Measurements from ENCODE around the gene SERPINA5. TPM values are rescaled to one million over a fixed set of nuclear protein-coding genes. Genes with fewer than 3 reads are reported as not detected.

SERPINA5 gene
- polyA plus RNA-seq, 1 of the 3 experiments (the other 2 are of a cell fraction): 0.08 TPM

DNA sequence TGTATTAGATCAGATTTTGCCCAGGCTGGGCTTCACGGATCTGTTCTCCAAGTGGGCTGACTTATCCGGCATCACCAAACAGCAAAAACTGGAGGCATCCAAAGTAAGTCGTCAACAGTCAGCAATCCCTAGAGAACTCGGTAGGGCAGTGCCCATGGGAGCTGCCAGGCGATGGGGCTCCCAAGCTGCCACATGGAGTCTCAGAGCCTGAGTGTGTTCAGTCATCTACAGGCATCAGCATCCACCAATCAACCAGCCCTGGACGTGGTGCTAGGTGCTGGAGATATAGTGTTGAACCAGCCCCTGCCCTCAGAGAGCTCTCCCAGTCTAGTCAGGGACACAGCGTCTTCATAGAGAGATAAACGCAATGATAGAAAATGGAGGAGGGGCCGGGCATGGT, 13.0 kb upstream of the SERPINA5 start:
- H3K27me3 ChIP-seq (ENCODE audit: insufficient read depth): peaks cover 10% of the 10 kb centered on the region; the same call in 1 of the 2 replicates
- 28% methylated on average over 9 of the region's 9 CpGs for WGBS (ENCODE audit: low lambda C conversion rate)
- H3K36me3 ChIP-seq (replicated peaks in 1 of 2; ENCODE audit: control insufficient read depth in 1 of 2, insufficient read depth in 2 of 2, low read length in 1 of 2): no peaks in the 10 kb centered on the region
- no peak overlapping the region for H3K4me3 ChIP-seq (ENCODE audit: low read depth in 2 of 2, low read length in 1 of 2)
- DNase-seq: no peak
- TF ChIP-seq, protein P1, sequence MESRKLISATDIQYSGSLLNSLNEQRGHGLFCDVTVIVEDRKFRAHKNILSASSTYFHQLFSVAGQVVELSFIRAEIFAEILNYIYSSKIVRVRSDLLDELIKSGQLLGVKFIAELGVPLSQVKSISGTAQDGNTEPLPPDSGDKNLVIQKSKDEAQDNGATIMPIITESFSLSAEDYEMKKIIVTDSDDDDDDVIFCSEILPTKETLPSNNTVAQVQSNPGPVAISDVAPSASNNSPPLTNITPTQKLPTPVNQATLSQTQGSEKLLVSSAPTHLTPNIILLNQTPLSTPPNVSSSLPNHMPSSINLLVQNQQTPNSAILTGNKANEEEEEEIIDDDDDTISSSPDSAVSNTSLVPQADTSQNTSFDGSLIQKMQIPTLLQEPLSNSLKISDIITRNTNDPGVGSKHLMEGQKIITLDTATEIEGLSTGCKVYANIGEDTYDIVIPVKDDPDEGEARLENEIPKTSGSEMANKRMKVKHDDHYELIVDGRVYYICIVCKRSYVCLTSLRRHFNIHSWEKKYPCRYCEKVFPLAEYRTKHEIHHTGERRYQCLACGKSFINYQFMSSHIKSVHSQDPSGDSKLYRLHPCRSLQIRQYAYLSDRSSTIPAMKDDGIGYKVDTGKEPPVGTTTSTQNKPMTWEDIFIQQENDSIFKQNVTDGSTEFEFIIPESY (IDR thresholded peaks at IDR 0.05; ENCODE audit: borderline replicate concordance, low read depth): no peak
- TF ChIP-seq RAD21 (IDR thresholded peaks at IDR 0.05; ENCODE audit: low read length) (no peak), JUND (IDR thresholded peaks at IDR 0.05) (no peak), FOXM1 (IDR thresholded peaks at IDR 0.05; ENCODE audit: low read depth) (no peak), EP300 (IDR thresholded peaks at IDR 0.05; ENCODE audit: borderline replicate concordance in 1 of 2, low read depth in 1 of 2, low read length in 1 of 2) (no peak), TEAD4 (IDR thresholded peaks at IDR 0.05; ENCODE audit: borderline replicate concordance, insufficient read depth) (no peak), FOXJ3 (CRISPR knock-in tag; IDR thresholded peaks at IDR 0.05) (no peak), GABPA (IDR thresholded peaks at IDR 0.05; ENCODE audit: low read depth) (no peak), GATA2 (CRISPR knock-in tag; IDR thresholded peaks at IDR 0.05) (no peak), USF1 (IDR thresholded peaks at IDR 0.05; ENCODE audit: borderline replicate concordance, low read depth) (no peak), EZH2phosphoT487 (IDR thresholded peaks at IDR 0.05; ENCODE audit: borderline replicate concordance, low read depth) (no peak), NFIC (IDR thresholded peaks at IDR 0.05; ENCODE audit: borderline replicate concordance) (no peak), RFX5 (IDR thresholded peaks at IDR 0.05; ENCODE audit: low read length) (no peak), TCF12 (IDR thresholded peaks at IDR 0.05) (no peak), IRF3 (IDR thresholded peaks at IDR 0.05; ENCODE audit: low read depth, low read length) (no peak)
- TF ChIP-seq, protein P2, sequence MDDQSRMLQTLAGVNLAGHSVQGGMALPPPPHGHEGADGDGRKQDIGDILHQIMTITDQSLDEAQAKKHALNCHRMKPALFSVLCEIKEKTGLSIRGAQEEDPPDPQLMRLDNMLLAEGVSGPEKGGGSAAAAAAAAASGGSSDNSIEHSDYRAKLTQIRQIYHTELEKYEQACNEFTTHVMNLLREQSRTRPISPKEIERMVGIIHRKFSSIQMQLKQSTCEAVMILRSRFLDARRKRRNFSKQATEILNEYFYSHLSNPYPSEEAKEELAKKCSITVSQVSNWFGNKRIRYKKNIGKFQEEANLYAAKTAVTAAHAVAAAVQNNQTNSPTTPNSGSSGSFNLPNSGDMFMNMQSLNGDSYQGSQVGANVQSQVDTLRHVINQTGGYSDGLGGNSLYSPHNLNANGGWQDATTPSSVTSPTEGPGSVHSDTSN (IDR thresholded peaks at IDR 0.05): no peak
- TF ChIP-seq, protein P3, sequence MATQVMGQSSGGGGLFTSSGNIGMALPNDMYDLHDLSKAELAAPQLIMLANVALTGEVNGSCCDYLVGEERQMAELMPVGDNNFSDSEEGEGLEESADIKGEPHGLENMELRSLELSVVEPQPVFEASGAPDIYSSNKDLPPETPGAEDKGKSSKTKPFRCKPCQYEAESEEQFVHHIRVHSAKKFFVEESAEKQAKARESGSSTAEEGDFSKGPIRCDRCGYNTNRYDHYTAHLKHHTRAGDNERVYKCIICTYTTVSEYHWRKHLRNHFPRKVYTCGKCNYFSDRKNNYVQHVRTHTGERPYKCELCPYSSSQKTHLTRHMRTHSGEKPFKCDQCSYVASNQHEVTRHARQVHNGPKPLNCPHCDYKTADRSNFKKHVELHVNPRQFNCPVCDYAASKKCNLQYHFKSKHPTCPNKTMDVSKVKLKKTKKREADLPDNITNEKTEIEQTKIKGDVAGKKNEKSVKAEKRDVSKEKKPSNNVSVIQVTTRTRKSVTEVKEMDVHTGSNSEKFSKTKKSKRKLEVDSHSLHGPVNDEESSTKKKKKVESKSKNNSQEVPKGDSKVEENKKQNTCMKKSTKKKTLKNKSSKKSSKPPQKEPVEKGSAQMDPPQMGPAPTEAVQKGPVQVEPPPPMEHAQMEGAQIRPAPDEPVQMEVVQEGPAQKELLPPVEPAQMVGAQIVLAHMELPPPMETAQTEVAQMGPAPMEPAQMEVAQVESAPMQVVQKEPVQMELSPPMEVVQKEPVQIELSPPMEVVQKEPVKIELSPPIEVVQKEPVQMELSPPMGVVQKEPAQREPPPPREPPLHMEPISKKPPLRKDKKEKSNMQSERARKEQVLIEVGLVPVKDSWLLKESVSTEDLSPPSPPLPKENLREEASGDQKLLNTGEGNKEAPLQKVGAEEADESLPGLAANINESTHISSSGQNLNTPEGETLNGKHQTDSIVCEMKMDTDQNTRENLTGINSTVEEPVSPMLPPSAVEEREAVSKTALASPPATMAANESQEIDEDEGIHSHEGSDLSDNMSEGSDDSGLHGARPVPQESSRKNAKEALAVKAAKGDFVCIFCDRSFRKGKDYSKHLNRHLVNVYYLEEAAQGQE (IDR thresholded peaks at IDR 0.05; ENCODE audit: low read depth, low read length): no peak
- no peak overlapping the region for H3K9ac ChIP-seq
- CTCF ChIA-PET: interaction anchor here (1.1 to 2.2 kb wide), 2 partner anchors 18 to 19 kb away, joined by 3 to 9 read pairs; no protein-coding TSS in a partner anchor
- H3K4me1 ChIP-seq (ENCODE audit: control insufficient read depth in 1 of 2, insufficient read depth in 2 of 2, low read depth in 1 of 2, low read length in 1 of 2): no peaks in the 10 kb centered on the region
- no peaks in the 10 kb centered on the region for H3K79me2 ChIP-seq (ENCODE audit: insufficient read depth)
- no peak overlapping the region for H3K4me2 ChIP-seq
- H2AFZ ChIP-seq (ENCODE audit: low read depth): no peak overlapping the region
- no peaks in the 10 kb centered on the region for H3K9me3 ChIP-seq
- no peak overlapping the region for H3K27ac ChIP-seq (ENCODE audit: low read depth in 2 of 2, low read length in 1 of 2)
- no peaks in the 10 kb centered on the region for H3F3A ChIP-seq (replicated peaks; ENCODE audit: insufficient read depth)
- POLR2A ChIA-PET: no interaction called here
- H3K9me2 ChIP-seq: no peaks in the 10 kb centered on the region
- no peaks in the 10 kb centered on the region for H4K20me1 ChIP-seq (ENCODE audit: insufficient read depth)

Data from SK-N-SH (cell line).